B cell (primary cell): Measurements from ENCODE around the gene LAMA2. TPM values are rescaled to one million over a fixed set of nuclear protein-coding genes. Genes with fewer than 3 reads are reported as not detected.

Experiments
- ATAC-seq: fragments of 200-7000 bp; cut with Tn5 transposase; one replicate; pipeline ENCODE4 v1.10.0; 2021; ENCODE audit warnings: low read depth, mild to moderate bottlenecking, moderate number of reproducible peaks, moderate library complexity
- CTCF ChIA-PET: fragments of 350-600 bp; sonication (Branson Sonifier 250); formaldehyde crosslinking; loops from one replicate; lab custom pipeline; 2021; ENCODE audit warnings: antibody characterized with exemption, inconsistent platforms; lab: Charles Lee
- POLR2A ChIA-PET: fragments of 350-600 bp; sonication (Branson Sonifier 250); formaldehyde crosslinking; loops from one replicate; lab custom pipeline; 2021; ENCODE audit warnings: antibody characterized with exemption; lab: Charles Lee
- DNase-seq: peaks from one replicate; pipeline ENCODE4 v3.0.0; 2013
- H2AFZ ChIP-seq: 2 replicates; pipeline ENCODE4 v1.6.1; 2012; ENCODE audit warnings: mild to moderate bottlenecking, low read depth, low read length; ENCODE audit not compliant: insufficient read depth, poor library complexity, severe bottlenecking
- H3K27ac ChIP-seq, 2 donors: 1 replicate in 1 of 2; 2 replicates in 1 of 2; pipeline ENCODE4 v1.5.1; 2012 to 2013; ENCODE audit warnings: low read length in 2 of 2, mild to moderate bottlenecking in 2 of 2, moderate library complexity in 1 of 2
- H3K27me3 ChIP-seq, 4 experiments: fragments of 200-600 bp in 1 of 4; sonication (generic) in 1 of 4; replicated peaks in 1 of 4; 1 replicate in 2 of 4; 2 replicates in 2 of 4; pipeline versions ENCODE4 v1.6.1 to v1.7.0; 2013 to 2016; ENCODE audit warnings: low read length in 3 of 4, mild to moderate bottlenecking in 2 of 4, mixed read lengths in 1 of 4, moderate library complexity in 1 of 4; ENCODE audit not compliant: insufficient read depth in 4 of 4, control insufficient read depth in 3 of 4; ENCODE audit errors: control extremely low read depth in 1 of 4
- H3K36me3 ChIP-seq, 2 experiments: replicated peaks in 1 of 2; 1 replicate in 1 of 2; 2 replicates in 1 of 2; pipeline versions ENCODE4 v1.6.1 to v1.7.1; 2013; ENCODE audit warnings: low read length in 1 of 2; ENCODE audit not compliant: insufficient read depth in 2 of 2, control insufficient read depth in 1 of 2; ENCODE audit errors: control extremely low read depth in 1 of 2, extremely low read depth in 1 of 2
- H3K4me1 ChIP-seq, 2 donors: fragments of 200-600 bp in 1 of 2; sonication (generic) in 1 of 2; 1 replicate in 1 of 2; 2 replicates in 1 of 2; pipeline versions ENCODE4 v1.5.1 to v1.6.1; 2013 to 2017; ENCODE audit warnings: low read length in 2 of 2; ENCODE audit not compliant: control insufficient read depth in 2 of 2, insufficient read depth in 2 of 2
- H3K4me2 ChIP-seq: replicated peaks from 2 replicates; pipeline ENCODE3; 2012; ENCODE audit warnings: mild to moderate bottlenecking, low read depth, low read length; ENCODE audit not compliant: poor library complexity, severe bottlenecking
- H3K4me3 ChIP-seq, 5 experiments: fragments of 200-600 bp in 1 of 5; sonication (generic) in 1 of 5; 1 replicate in 3 of 5; 2 replicates in 2 of 5; pipeline versions ENCODE4 v1.5.1 to v1.7.0; 2011 to 2016; ENCODE audit warnings: low read length in 4 of 5, mild to moderate bottlenecking in 4 of 5, low read depth in 2 of 5, control low read depth in 1 of 5, moderate library complexity in 1 of 5; ENCODE audit not compliant: insufficient read depth in 1 of 5; ENCODE audit errors: control extremely low read depth in 1 of 5, extremely low read depth in 1 of 5
- H3K79me2 ChIP-seq: fragments of 200-600 bp; sonication (generic); one replicate; pipeline ENCODE4 v1.6.0; 2016; ENCODE audit warnings: low read length; ENCODE audit not compliant: control insufficient read depth, insufficient read depth
- H3K9ac ChIP-seq: fragments of 200-600 bp; sonication (generic); 2 replicates; pipeline ENCODE4 v1.6.1; 2017; ENCODE audit warnings: mild to moderate bottlenecking, low read length, moderate library complexity
- H3K9me3 ChIP-seq, 3 donors: one replicate each; pipeline versions ENCODE4 v1.6.1 to v1.7.1; 2013; ENCODE audit warnings: low read length in 2 of 3; ENCODE audit not compliant: control insufficient read depth in 2 of 3, insufficient read depth in 1 of 3; ENCODE audit errors: control extremely low read depth in 1 of 3
- H4K20me1 ChIP-seq: 2 replicates; pipeline ENCODE4 v1.6.0; 2012; ENCODE audit warnings: mild to moderate bottlenecking, low read length; ENCODE audit not compliant: insufficient read depth, control insufficient read depth, poor library complexity, severe bottlenecking
- H3K27ac Mint-ChIP-seq: one replicate; pipeline ENCODE4 v1.8.0; 2021; ENCODE audit warnings: mixed read lengths
- H3K27me3 Mint-ChIP-seq: one replicate; pipeline ENCODE4 v1.8.0; 2021; ENCODE audit warnings: mixed read lengths
- H3K4me1 Mint-ChIP-seq: one replicate; pipeline ENCODE4 v1.8.0; 2021; ENCODE audit warnings: mixed read lengths
- H3K4me3 Mint-ChIP-seq: one replicate; pipeline ENCODE4 v1.8.0; 2021; ENCODE audit warnings: mixed read lengths
- H3K9me3 Mint-ChIP-seq: one replicate; pipeline ENCODE4 v1.8.0; 2022; ENCODE audit warnings: mixed read lengths; ENCODE audit not compliant: insufficient read depth
- CTCF ChIP-seq: fragments of 200-600 bp; IDR thresholded peaks from one replicate; pipeline ENCODE4 v1.8.0; 2022; ENCODE audit warnings: antibody characterized with exemption, mild to moderate bottlenecking
- EZH2 ChIP-seq: IDR thresholded peaks from 2 replicates; pipeline ENCODE4 v1.6.1; 2012; ENCODE audit warnings: borderline replicate concordance, low read depth, mild to moderate bottlenecking, moderate library complexity, low read length; ENCODE audit not compliant: insufficient read depth, poor library complexity, severe bottlenecking
- WGBS: methylation state at CpG from one replicate; pipeline ENCODE4 v1.1.5; 2013; ENCODE audit warnings: missing lambda C conversion rate; ENCODE audit not compliant: insufficient coverage; 5-methylcytosine and 5-hydroxymethylcytosine counted together
- intact Hi-C: fragments of 100-400 bp; cut with micrococcal nuclease; formaldehyde crosslinking; loops from one replicate; pipeline ENCODE4 v1.10.0; 2022
- polyA plus RNA-seq: library from polyadenylated mRNA; depleted of rRNA; stranded (reverse); fragments of >200 nt; gene quantifications from 2 replicates; pipeline ENCODE4 v1.2.3, GENCODE V29; 2012
- total RNA-seq, 2 donors: library from RNA; stranded (reverse); fragments of 120-200 nt in 1 of 2; gene quantifications; 1 replicate in 1 of 2; 2 replicates in 1 of 2; pipeline versions ENCODE4 v1.2.3 to v1.2.4, GENCODE V29; 2013 to 2022

The LAMA2 gene
- total and polyA plus RNA-seq, 2 donors (not counting 1 experiment from before 2014, with no cell fraction given) = 0.16 TPM; not detected in 1

GRCh38 chr6:129351807-129352206 is 468.9 kb downstream of the LAMA2 start:
- Mint-ChIP-seq H3K27me3 (peaks cover 4% of the 10 kb centered on the region), H3K27ac (no peak overlapping the region), H3K4me3 (no peak overlapping the region), H3K4me1 (no peaks in the 10 kb centered on the region), H3K9me3 (no peaks in the 10 kb centered on the region)
- no peaks in the 10 kb centered on the region for H3K79me2 ChIP-seq
- no peak overlapping the region for H2AFZ ChIP-seq
- no peaks in the 10 kb centered on the region for H3K27me3 ChIP-seq
- no peak overlapping the region for H3K27ac ChIP-seq
- no peak for ATAC-seq
- POLR2A ChIA-PET = no interaction called here
- no peak overlapping the region for H3K4me3 ChIP-seq
- CTCF ChIA-PET = interaction anchor here (1.2 kb wide), 1 partner anchor 19 kb away, joined by 3 read pairs; no protein-coding TSS in a partner anchor
- no peak for DNase-seq
- intact Hi-C loops = no loop called here
- no peaks in the 10 kb centered on the region for H3K36me3 ChIP-seq
- TF ChIP-seq CTCF (no peak), EZH2 (no peak)
- WGBS = no CpG with 5 or more reads among the region's 1 CpG
- H3K4me1 ChIP-seq = no peaks in the 10 kb centered on the region
- no peak overlapping the region for H3K9ac ChIP-seq
- H3K4me2 ChIP-seq = no peak overlapping the region
- H4K20me1 ChIP-seq = no peaks in the 10 kb centered on the region
- H3K9me3 ChIP-seq = no peaks in the 10 kb centered on the region

GRCh38 chr6:129353067-129353466 is 470.1 kb downstream of the LAMA2 start:
- no peak overlapping the region for H2AFZ ChIP-seq
- H3K27me3 Mint-ChIP-seq = peaks cover 7% of the 10 kb centered on the region
- POLR2A ChIA-PET = no interaction called here
- TF ChIP-seq CTCF (no peak), EZH2 (no peak)
- H3K9me3 ChIP-seq = no peaks in the 10 kb centered on the region
- H3K27ac ChIP-seq = no peak overlapping the region
- WGBS = 76% methylated on average over 9 of the region's 9 CpGs
- H3K9ac ChIP-seq = no peak overlapping the region
- H3K79me2 ChIP-seq = no peaks in the 10 kb centered on the region
- H3K27me3 ChIP-seq = no peaks in the 10 kb centered on the region
- no peak for DNase-seq
- no peaks in the 10 kb centered on the region for H3K36me3 ChIP-seq
- no peak overlapping the region for H3K4me3 Mint-ChIP-seq
- no peaks in the 10 kb centered on the region for H3K9me3 Mint-ChIP-seq
- no peaks in the 10 kb centered on the region for H3K4me1 ChIP-seq
- H3K27ac Mint-ChIP-seq = no peak overlapping the region
- H4K20me1 ChIP-seq = no peaks in the 10 kb centered on the region
- intact Hi-C loops = no loop called here
- H3K4me1 Mint-ChIP-seq = no peaks in the 10 kb centered on the region
- H3K4me2 ChIP-seq = no peak overlapping the region
- no peak overlapping the region for H3K4me3 ChIP-seq
- CTCF ChIA-PET = no interaction called here
- ATAC-seq = no peak
